ENCODE results near the gene GPX4.

Gene GPX4

GRCh38 chr19:1135454-1135853 is 31.7 kb downstream of the GPX4 start:
- Histone ChIP-seq H2AFZ (ENCODE audit: insufficient read depth, low read length, poor library complexity) (no peak overlapping the region), H4K12ac (ENCODE audit: low read depth, low read length) (no peak overlapping the region), H3K4me3 (ENCODE audit: low read depth, low read length) (no peak overlapping the region), H3K27me3 (ENCODE audit: insufficient read depth, low read length) (no peaks in the 10 kb centered on the region), H3K36me3 (ENCODE audit: control insufficient read depth in 1 of 2, insufficient read depth in 2 of 2, low read length in 2 of 2) (peaks cover 4 to 21% of the 10 kb centered on the region in 2 experiments), H4K91ac (ENCODE audit: low read depth, low read length) (no peak overlapping the region), H3K4me1 (ENCODE audit: control insufficient read depth in 1 of 2, insufficient read depth in 2 of 2, low read length in 2 of 2) (peaks cover 16 to 21% of the 10 kb centered on the region in 2 experiments), H3K23ac (ENCODE audit: low read length) (no peak overlapping the region), H3K79me1 (ENCODE audit: low read length) (peaks cover 11% of the 10 kb centered on the region), H3K18ac (ENCODE audit: low read length) (no peak overlapping the region), H2BK5ac (ENCODE audit: low read depth, low read length, poor library complexity) (no peak overlapping the region), H2AK5ac (ENCODE audit: low read length) (no peak overlapping the region), H4K8ac (ENCODE audit: low read depth, low read length) (no peak overlapping the region), H3K9ac (ENCODE audit: low read length) (no peak overlapping the region), H3K4ac (ENCODE audit: low read depth, low read length) (no peak overlapping the region), H2BK12ac (ENCODE audit: low read length) (no peak overlapping the region), H3K9me3 (ENCODE audit: insufficient read depth, low read depth, low read length) (no peaks in the 10 kb centered on the region), H3K14ac (ENCODE audit: low read length) (no peak overlapping the region), H3K27ac (ENCODE audit: low read depth, low read length) (no peak overlapping the region), H3K79me2 (ENCODE audit: control insufficient read depth, insufficient read depth, low read length, poor library complexity) (peaks cover 3% of the 10 kb centered on the region), H2BK120ac (ENCODE audit: insufficient read depth, low read length, poor library complexity) (no peak overlapping the region), H3K4me2 (ENCODE audit: low read length) (no peak overlapping the region)
- no peak for DNase-seq
- WGBS (ENCODE audit: extremely low coverage, insufficient coverage, insufficient read length) = no CpG with 5 or more reads among the region's 17 CpGs

- Histone ChIP-seq H2BK12ac (ENCODE audit: low read length) (no peak overlapping the region), H2AK5ac (ENCODE audit: low read length) (no peak overlapping the region), H2BK120ac (ENCODE audit: insufficient read depth, low read length, poor library complexity) (no peak overlapping the region), H3K4me3 (ENCODE audit: low read depth, low read length) (no peak overlapping the region), H3K18ac (ENCODE audit: low read length) (no peak overlapping the region), H3K36me3 (ENCODE audit: control insufficient read depth in 1 of 2, insufficient read depth in 2 of 2, low read length in 2 of 2) (peaks cover 7 to 24% of the 10 kb centered on the region in 2 experiments), H3K4me2 (ENCODE audit: low read length) (no peak overlapping the region), H3K9ac (ENCODE audit: low read length) (no peak overlapping the region), H3K27ac (ENCODE audit: low read depth, low read length) (no peak overlapping the region), H4K12ac (ENCODE audit: low read depth, low read length) (no peak overlapping the region), H3K4me1 (ENCODE audit: control insufficient read depth in 1 of 2, insufficient read depth in 2 of 2, low read length in 2 of 2) (peaks cover 16 to 18% of the 10 kb centered on the region in 2 experiments), H3K4ac (ENCODE audit: low read depth, low read length) (no peak overlapping the region), H3K79me2 (ENCODE audit: control insufficient read depth, insufficient read depth, low read length, poor library complexity) (peaks cover 3% of the 10 kb centered on the region), H3K14ac (ENCODE audit: low read length) (no peak overlapping the region), H3K23ac (ENCODE audit: low read length) (no peak overlapping the region), H4K8ac (ENCODE audit: low read depth, low read length) (no peak overlapping the region), H2BK5ac (ENCODE audit: low read depth, low read length, poor library complexity) (no peak overlapping the region), H4K91ac (ENCODE audit: low read depth, low read length) (no peak overlapping the region), H2AFZ (ENCODE audit: insufficient read depth, low read length, poor library complexity) (no peak overlapping the region), H3K27me3 (ENCODE audit: insufficient read depth, low read length) (no peaks in the 10 kb centered on the region), H3K9me3 (ENCODE audit: insufficient read depth, low read depth, low read length) (no peaks in the 10 kb centered on the region), H3K79me1 (ENCODE audit: low read length) (peaks cover 11% of the 10 kb centered on the region)
- no CpG with 5 or more reads among the region's 12 CpGs for WGBS (ENCODE audit: extremely low coverage, insufficient coverage, insufficient read length)
- DNase-seq = no peak
Observed at GRCh38 chr19:1136201-1136600, 32.4 kb downstream of the GPX4 start.

GRCh38 chr19:1136621-1137317 is 33.0 kb downstream of the GPX4 start:
- no peak overlapping the region for H3K4me3 ChIP-seq (ENCODE audit: low read depth, low read length)
- H2BK5ac ChIP-seq (ENCODE audit: low read depth, low read length, poor library complexity) = no peak overlapping the region

GRCh38 chr19:1138121-1138520 is 34.3 kb downstream of the GPX4 start:
- Histone ChIP-seq H2AFZ (ENCODE audit: insufficient read depth, low read length, poor library complexity) (no peak overlapping the region), H3K4me2 (ENCODE audit: low read length) (no peak overlapping the region), H3K4me1 (ENCODE audit: control insufficient read depth in 1 of 2, insufficient read depth in 2 of 2, low read length in 2 of 2) (peaks cover 0 to 5% of the 10 kb centered on the region in 2 experiments), H2BK120ac (ENCODE audit: insufficient read depth, low read length, poor library complexity) (no peak overlapping the region), H3K9ac (ENCODE audit: low read length) (no peak overlapping the region), H2AK5ac (ENCODE audit: low read length) (no peak overlapping the region), H3K36me3 (ENCODE audit: control insufficient read depth in 1 of 2, insufficient read depth in 2 of 2, low read length in 2 of 2) (peaks cover 11 to 28% of the 10 kb centered on the region in 2 experiments), H4K8ac (ENCODE audit: low read depth, low read length) (no peak overlapping the region), H2BK5ac (ENCODE audit: low read depth, low read length, poor library complexity) (no peak overlapping the region), H2BK12ac (ENCODE audit: low read length) (no peak overlapping the region), H4K12ac (ENCODE audit: low read depth, low read length) (no peak overlapping the region), H3K23ac (ENCODE audit: low read length) (no peak overlapping the region), H3K18ac (ENCODE audit: low read length) (no peak overlapping the region), H3K79me2 (ENCODE audit: control insufficient read depth, insufficient read depth, low read length, poor library complexity) (no peaks in the 10 kb centered on the region), H3K27me3 (ENCODE audit: insufficient read depth, low read length) (no peaks in the 10 kb centered on the region), H3K9me3 (ENCODE audit: insufficient read depth, low read depth, low read length) (peaks cover 7% of the 10 kb centered on the region), H3K14ac (ENCODE audit: low read length) (no peak overlapping the region), H3K79me1 (ENCODE audit: low read length) (no peaks in the 10 kb centered on the region), H3K4ac (ENCODE audit: low read depth, low read length) (no peak overlapping the region), H3K27ac (ENCODE audit: low read depth, low read length) (no peak overlapping the region), H4K91ac (ENCODE audit: low read depth, low read length) (no peak overlapping the region), H3K4me3 (ENCODE audit: low read depth, low read length) (no peak overlapping the region)
- WGBS (ENCODE audit: extremely low coverage, insufficient coverage, insufficient read length) = no CpG with 5 or more reads among the region's 11 CpGs
- no peak for DNase-seq

More at GRCh38 chr19:1136621-1137317, 33.0 kb downstream of the GPX4 start:
- Histone ChIP-seq H3K23ac (ENCODE audit: low read length) (no peak overlapping the region), H3K14ac (ENCODE audit: low read length) (no peak overlapping the region), H4K8ac (ENCODE audit: low read depth, low read length) (no peak overlapping the region), H2AK5ac (ENCODE audit: low read length) (no peak overlapping the region), H4K12ac (ENCODE audit: low read depth, low read length) (no peak overlapping the region), H2AFZ (ENCODE audit: insufficient read depth, low read length, poor library complexity) (no peak overlapping the region), H3K9ac (ENCODE audit: low read length) (no peak overlapping the region), H3K9me3 (ENCODE audit: insufficient read depth, low read depth, low read length) (no peaks in the 10 kb centered on the region), H3K18ac (ENCODE audit: low read length) (no peak overlapping the region), H3K27me3 (ENCODE audit: insufficient read depth, low read length) (no peaks in the 10 kb centered on the region), H2BK12ac (ENCODE audit: low read length) (no peak overlapping the region), H3K4me2 (ENCODE audit: low read length) (no peak overlapping the region), H3K79me1 (ENCODE audit: low read length) (peaks cover 5% of the 10 kb centered on the region), H3K4ac (ENCODE audit: low read depth, low read length) (no peak overlapping the region), H3K4me1 (ENCODE audit: control insufficient read depth in 1 of 2, insufficient read depth in 2 of 2, low read length in 2 of 2) (peaks cover 12% of the 10 kb centered on the region in 2 experiments), H2BK120ac (ENCODE audit: insufficient read depth, low read length, poor library complexity) (no peak overlapping the region), H3K79me2 (ENCODE audit: control insufficient read depth, insufficient read depth, low read length, poor library complexity) (peaks cover 3% of the 10 kb centered on the region), H3K36me3 (ENCODE audit: control insufficient read depth in 1 of 2, insufficient read depth in 2 of 2, low read length in 2 of 2) (peaks cover 7 to 24% of the 10 kb centered on the region in 2 experiments), H3K27ac (ENCODE audit: low read depth, low read length) (no peak overlapping the region), H4K91ac (ENCODE audit: low read depth, low read length) (no peak overlapping the region)
- no peak for DNase-seq
- no CpG with 5 or more reads among the region's 25 CpGs for WGBS (ENCODE audit: extremely low coverage, insufficient coverage, insufficient read length)
